Activated T-helper 1 cell treated with Interleukin-2 at 50 U/mL for 16 hours (primary cell): ENCODE measurements around the gene MTG2.

Source experiments
- DNase-seq: peaks from one replicate; pipeline ENCODE4 v3.0.0-alpha.2; 2020; ENCODE audit warnings: low read depth

Gene MTG2

DNA sequence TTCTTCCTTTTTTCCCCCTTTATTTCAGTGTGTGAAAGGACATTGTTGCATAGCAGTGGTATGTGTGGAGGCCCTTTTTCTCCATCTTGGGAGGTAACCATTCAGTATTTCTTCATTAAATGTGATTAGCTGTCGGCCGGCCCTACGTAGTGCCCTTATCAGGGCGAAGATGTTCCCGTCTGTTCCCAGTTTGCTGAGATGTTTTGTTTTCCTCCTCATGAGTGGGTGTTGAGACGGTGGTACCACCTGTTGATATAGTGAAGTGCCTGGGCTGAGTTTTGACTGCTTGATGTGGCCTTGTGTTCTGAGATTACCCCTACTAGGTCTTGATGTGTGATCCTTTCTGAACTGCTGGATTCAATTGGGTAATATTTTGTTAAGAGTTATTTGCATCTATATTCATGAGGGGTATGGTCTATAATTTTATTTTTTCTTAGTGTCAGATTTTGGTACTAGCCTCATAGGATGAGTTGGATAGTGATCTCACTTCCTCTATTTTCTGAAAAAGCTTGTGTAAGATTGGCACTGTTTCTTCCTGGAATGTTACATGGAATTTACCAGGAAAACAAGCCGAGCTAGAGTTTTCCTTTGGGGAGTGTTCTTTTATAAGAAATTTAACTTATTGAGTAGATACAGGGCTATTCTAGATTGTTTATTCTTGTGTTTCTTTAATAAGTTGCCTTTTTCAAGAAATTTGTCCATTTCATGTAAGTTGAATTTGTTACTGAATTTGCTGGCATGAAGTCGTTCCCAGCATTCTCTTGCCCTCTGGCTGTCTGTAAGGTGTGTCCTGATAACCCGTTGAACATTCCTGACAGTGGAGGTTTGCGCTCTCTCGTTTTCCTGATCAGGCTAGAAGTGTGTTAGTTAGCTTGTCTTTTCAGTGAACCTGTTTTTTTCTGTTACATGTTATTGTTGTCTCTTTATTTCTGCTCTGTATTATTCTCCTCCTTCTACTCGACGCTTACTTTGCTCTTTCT lies 4.3 kb downstream of the MTG2 start:
- no peak for DNase-seq

DNA sequence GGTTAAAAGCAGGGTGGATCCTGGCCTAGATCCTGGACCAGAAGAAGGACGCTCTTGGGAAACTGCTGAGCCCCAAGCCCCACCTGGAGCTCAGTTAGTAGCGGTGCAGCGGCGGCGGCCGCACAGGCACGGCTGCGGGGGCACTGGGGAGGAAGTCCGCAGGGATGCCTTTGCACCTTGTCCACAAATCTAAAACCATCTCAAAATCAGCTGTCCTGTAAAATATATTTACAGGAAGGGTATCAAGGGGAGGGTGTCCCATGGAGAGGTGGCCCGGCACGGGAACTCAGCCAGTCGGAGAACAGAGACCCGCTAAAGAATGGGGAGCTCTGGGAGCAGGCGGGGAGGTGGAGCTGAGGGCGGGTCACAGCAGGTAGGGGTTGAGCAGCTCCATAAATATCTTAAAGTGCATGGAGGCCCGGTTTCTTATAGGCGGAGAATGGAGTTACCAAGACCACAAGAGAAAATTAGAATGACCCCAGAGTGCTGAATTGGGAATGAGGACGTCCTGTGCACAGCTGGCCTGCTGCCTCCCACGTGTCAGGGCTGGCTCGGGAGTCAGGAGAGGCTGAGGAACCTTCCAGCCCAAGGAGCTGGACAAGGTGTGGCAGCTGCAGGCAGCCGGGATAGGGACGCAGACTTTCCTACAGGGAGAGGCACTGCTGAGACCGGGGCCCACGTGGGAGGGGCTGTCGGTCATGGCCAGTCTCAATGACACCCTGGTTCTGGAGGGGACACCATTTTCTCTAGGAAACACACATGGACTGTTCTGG lies 8.0 kb downstream of the MTG2 start:
- no peak for DNase-seq

GRCh38 chr20:62191781-62192559 lies 9.1 kb downstream of the MTG2 start:
- DNase-seq = no peak

DNA sequence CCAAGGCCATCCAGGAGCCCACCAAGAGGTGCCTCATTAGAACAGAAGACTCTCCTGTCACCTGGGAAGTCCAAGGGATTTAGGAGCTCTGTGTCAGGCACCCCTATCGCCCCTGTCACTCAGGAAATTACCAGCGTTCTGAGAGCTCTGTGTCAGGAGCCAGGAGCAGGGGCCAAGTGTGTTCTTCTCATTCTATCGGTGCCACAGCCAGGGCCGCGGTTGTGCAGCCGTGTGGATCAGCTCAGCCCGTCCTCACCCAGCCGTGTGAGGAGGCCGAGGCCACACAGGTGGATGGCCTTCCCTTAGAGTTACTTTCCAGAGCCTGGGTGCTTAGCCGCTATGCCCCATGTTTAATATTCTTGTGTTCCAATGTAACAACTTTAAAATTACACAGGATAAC lies 9.8 kb downstream of the MTG2 start:
- DNase-seq = no peak

DNA sequence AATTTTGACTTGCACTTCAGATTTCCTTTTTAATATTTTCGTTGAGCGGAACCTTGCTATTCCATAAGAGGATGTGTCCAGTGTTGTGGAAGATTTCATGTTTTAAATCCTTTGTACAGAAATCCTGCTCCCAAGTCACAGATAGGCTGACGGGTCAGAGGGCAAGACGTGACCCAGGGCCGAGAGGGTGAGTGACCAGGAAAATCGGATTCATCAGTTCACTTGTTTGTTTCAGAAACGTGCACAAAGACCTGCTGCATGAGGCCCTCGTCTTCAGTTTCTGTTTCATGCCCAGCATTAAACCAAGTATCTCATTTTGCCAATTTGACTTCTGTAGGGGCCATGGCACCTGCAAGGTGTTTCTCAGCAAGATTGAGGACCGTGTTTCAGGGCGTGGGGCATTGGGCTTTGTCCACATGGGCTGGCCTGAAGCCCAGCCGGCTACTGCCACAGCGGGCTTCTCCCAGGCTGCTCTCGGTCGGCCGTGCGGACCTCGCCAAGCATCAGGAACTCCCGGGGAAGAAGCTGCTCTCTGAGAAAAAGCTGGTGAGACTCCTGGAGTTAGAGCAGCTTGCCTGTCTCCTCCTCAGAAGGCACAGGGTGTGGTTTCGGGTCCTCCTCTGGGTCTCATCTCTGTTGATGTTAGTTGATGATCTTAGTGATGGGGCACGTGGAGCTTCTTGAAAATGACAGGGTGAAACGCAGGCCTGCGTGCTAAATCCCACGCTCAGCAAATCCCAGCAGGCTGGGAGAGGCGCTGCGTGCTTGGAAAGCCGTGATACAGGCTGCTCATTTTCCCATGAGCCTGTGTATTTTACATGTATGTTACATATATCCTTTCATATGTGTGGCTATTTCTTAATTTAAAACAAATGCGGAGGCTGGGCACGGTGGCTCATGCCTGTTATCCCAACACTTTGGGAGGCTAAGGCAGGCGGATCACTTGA lies 10.5 kb downstream of the MTG2 start:
- no peak for DNase-seq

GRCh38 chr20:62195075-62195405 lies 12.2 kb downstream of the MTG2 start:
- DNase-seq = no peak

- DNase-seq = no peak
Observed at GRCh38 chr20:62195736-62196135, 12.9 kb downstream of the MTG2 start.

- no peak for DNase-seq
Observed at GRCh38 chr20:62196286-62196685, 13.5 kb downstream of the MTG2 start.

DNA sequence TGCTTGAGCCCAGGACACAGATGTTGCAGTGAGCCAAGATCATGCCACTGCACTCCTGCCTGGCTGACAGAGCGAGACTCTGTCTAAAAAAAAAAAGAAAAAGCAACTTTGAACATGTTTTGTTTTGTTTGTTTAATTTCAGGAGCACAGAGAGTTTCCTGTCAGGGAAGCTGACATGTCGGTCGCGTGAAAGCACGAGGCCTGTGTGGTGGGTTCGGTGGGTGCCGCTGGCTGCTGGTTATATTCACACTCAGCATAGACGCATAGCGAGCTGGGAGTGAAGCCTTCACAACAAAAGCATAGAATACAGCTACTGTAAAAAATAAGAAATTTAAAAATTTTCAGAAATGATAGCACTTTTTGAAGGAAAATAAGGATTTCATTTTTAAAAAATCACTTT lies 14.5 kb downstream of the MTG2 start:
- no peak for DNase-seq

- no peak for DNase-seq
Observed at GRCh38 chr20:62197801-62198200, 15.0 kb downstream of the MTG2 start.

DNA sequence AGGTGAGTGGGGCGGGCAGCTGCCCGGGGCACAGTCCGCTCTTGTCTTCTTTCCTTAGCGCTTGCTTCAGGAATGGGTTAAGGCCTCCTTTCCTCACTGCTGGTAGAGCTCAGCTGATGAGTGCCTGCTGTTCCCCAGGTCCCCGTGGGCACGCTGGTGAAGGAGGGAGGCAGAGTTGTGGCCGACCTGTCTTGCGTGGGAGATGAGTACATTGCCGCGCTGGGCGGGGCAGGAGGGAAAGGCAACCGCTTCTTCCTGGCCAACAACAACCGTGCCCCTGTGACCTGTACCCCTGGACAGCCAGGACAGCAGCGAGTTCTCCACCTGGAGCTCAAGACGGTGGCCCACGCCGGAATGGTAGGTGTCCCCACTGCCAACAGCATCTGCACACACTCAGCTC lies 15.7 kb downstream of the MTG2 start:
- DNase-seq = no peak

GRCh38 chr20:62198931-62199330 lies 16.1 kb downstream of the MTG2 start:
- DNase-seq = no peak

DNA sequence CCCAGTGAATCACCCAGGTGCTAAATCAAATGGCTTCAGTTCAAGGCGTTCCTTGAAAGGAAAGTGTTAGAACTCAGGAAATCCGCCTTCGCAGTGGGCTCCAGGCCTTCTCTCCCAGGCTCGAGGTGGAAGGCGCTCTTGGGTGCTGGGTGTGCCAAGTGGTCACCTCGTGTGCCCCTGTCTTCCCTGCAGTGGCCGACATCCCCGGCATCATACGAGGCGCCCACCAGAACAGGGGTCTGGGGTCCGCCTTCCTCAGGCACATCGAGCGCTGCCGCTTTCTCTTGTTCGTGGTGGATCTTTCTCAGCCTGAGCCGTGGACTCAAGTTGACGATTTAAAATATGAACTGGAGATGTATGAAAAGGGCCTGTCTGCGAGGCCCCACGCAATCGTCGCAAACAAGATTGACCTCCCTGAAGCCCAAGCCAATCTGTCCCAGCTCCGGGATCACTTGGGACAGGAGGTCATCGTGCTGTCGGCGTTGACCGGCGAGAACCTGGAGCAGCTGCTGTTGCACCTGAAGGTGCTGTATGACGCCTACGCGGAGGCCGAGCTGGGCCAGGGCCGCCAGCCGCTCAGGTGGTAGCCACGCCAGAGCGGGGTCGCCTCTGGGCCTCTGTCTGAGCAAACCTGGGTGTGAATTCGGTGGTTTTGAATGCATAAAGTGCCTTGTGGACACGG lies 17.8 kb downstream of the MTG2 start:
- DNase-seq = no peak

DNA sequence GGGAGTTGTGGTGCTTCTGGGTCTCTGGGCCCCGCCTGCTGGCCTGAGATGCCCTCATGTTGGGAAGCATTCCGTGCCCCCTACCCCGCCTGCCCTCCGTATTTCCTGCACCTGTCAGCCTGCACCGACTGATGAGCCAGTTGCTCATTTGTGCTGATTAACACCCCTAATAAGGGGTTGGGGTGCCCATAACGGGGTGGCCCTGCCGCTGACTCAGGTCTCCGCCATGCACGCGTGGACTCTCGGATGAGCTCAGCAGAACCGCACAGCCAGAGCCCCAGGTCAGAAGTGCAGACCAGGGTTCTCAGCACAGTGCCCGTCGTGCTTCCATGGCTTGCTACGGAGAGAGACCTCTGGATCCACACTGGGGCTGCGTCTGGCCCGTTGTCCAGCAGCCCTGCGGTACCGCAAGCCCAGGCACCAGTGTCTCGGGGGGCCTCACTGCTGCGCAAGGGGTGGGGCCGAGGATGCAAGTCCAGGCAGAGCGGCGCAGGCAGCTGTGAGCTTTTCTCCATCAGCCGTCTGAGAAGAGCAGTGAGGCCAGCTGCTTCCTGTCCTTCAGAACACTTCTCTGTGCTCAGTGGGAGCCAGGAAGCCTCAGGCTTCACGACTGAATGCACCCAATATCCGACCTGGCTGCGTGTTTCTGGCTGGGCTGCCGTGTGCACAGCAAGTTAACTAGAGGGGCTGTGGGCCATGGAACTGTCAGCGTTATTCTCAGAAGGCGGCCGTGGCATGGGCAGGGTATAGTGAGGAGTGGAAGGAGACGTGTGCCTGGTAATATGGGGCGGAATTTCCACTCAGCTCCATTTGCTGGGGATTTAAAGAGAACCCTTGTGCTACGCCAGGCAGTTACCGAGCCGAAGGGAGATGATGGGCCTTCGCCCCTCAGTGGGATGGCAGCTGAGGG lies 18.6 kb downstream of the MTG2 start:
- DNase-seq = no peak

- no peak for DNase-seq
Observed at GRCh38 chr20:62202083-62202395, 19.2 kb downstream of the MTG2 start.

DNA sequence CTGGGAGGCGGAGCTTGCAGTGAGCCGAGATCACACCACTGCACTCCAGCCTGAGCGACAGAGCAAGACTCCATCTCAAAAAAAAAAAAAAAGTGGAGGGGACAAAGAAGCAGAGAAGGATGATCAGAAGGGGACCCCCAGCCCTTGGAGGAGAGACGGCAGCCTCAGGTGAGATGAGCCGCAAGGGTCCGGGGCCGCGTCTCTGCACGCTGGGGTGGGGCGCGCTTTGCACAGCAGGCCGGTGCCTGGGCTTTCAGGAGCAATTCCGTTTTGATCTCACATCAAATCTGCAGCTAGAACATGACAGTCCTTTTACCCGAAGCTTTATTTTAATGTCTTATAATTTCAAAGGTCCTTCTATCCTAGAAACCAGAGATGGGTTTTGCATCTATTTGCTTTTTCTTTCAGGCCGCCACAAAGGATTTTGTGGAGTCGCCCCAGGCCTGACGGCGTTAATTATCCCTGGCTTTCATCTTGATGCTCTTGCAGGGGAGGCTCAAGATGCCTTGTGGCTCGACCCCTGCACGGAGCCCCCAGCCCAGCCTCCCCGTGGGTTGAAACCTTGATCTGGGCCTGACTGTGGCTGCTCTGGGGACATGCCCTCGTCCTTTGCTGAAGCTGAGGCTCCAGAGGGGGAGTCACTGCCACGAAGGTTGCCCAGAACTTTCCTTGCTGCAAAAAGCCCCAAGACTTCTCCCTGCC lies 20.0 kb downstream of the MTG2 start:
- DNase-seq = no peak

DNA sequence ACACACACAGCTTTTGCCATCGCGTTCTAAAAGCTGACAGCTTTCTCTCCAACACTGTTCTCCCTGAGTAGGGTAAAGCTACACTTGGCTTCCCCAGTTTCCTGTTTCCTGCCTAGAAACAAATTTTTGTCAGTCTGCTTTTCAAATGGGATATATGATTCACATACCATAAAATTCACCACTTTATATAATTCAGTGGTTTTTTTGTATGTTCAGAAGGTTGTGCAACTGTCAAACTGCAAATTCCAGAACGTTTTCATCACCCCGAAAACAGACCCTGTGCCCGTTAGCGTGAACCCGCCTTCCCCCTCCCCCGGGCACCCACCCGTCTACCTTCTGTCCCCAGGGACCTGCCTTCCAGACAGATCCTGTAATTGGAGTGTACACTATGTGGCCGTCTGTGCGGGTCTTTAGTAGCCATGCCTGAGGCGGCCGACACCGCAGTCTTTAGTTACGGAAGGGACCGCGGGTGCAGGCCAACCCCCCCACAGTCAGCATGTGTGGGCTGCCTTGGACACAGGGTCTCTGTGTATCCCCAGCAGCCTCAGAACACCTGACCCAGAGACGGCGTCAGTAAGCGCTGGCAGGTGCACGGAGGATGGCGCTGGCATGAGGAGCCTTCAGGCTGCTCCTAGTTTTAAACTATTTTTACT lies 20.7 kb downstream of the MTG2 start:
- DNase-seq = no peak

DNA sequence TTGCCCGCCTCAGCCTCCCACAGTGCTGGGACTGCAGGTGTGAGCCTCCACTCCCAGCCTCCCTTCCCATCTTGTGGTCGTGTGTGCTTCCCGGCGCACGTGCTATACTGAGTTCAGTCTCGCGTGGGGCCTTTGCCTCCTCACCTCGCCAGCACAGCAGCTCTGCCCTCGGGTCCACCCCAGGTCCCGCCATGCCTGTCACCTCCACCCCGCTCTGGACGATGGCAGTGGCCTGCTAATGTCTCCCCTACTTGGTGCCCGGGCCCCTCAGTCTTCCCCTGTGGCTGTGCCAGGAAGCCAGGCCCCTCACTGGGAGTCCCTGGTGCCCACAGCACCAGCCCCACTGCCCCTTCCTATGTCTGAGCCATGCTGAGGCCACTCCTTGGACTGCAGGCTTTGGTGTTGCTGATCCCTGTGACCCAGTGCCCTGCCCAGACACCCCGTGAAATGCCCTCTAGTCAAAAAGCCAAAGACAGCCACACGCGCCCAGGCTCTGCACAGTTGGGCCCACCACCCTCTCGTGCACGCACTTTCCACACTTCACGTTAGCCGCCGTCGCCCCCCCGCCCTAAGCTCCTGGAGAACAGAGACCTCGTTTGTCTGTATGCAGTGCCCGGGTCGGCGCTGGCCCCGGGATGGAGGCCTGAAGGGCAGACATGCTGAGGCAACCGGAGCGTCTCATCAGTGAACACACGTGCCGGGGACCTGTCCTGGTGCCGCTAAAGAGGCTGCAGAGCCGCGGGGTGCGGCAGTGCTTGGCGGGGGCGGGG lies 23.0 kb downstream of the MTG2 start:
- no peak for DNase-seq
